GM19240 (cell line): ENCODE results near the gene BCO2.
"Not testable (repeated sequence)": the region's sequence is repeated elsewhere in the genome, so short reads cannot be mapped to it uniquely, and the experiment has no call there.

Source experiments
- DNase-seq: peaks from one replicate; pipeline ENCODE4 v3.0.0; 2011; ENCODE audit warnings: low spot score; ENCODE audit not compliant: insufficient read length

Gene BCO2

DNA sequence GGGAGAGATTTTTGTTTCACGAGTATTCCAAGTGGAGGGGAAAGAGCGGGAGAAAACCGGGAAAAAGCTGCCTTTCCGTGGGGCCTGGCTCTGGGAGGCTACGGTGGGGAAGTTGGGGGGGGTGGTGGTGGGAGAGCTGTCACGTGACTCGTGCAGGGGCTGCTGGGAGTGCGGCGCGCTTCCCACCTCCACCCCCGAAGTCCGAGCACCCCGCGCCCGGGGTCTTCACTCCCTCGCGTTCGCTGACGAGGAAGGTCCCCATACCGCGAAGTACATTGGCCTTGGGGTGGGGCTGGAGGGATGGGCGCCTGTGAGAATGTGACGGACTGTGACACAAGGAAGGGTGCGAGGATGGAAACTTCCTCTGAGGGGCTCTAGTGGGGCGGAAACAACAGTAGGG, 8.2 kb upstream of the BCO2 start, which contains the start of gene TEX12:
Gene TEX12 (plus strand): TSS at position 228 of the 400 bp plus-strand sequence. CDS start 1,897 bp downstream, outside the sequence.
- DNase-seq: no peak

DNA sequence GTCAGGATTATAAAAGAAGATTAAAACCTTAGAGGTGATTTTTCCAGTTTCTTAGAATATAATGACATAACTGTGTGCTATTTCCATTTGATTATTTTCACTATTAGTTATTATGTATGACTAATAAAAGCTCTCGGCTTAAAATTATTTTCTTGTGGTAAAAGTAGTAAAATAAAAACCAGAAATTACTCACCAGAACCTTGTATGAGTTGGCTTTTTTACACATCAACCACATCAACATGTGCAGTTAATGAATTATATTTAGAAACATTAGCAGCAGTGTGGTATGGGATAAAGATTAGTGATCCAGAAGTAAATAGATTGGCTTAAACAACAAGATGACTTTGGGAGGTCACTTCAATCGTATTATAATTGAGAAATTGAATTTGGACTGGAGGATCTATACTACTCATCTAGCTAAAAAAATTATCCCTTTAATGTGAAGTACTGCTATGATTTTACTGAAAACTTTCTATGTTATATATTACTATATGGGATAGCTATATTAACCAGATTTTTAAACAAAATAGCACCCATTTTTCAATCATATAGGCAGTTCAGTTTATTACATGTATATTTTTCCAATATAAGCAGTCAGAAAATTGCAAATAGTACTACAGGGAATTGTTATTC, 2.8 kb upstream of the BCO2 start:
- no peak for DNase-seq

DNA sequence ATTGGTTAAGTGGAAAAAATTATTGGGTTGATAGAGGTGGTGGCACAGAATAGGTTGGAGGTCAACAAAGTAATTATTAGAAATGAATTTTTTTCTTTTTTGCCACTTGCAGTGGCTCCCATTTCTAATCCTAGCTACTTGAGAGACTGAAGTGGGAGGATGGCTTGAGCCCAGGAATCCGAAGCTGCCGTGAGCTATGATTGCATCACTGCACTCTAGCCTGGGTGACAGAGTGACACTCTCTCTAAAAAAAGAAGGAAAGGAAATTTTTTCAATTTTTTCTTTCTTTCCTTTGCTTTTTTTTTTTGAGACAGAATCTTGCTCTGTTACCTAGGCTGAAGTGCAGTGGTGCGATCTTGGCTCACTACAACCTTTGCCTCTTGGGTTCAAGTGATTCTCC, 2.2 kb upstream of the BCO2 start:
- DNase-seq: no peak

DNA sequence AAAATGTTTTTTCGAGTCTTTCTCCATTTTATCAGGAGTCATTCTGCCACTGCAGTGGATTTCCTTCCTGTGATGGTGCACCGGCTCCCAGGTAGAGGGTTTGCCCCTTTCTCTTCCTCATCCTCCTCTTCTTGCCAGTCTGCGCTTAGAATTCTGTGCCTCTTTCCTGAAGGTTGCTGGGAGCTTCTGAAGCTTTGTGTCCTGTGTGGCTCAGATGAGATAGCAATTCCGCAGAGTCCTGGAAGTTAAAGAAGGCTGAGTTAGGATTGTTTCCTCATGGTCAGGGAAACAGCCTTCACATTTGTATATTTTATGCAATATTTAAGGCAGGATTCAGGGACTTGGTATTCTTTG, 264 bp downstream of the BCO2 start:
- no peak for DNase-seq

DNA sequence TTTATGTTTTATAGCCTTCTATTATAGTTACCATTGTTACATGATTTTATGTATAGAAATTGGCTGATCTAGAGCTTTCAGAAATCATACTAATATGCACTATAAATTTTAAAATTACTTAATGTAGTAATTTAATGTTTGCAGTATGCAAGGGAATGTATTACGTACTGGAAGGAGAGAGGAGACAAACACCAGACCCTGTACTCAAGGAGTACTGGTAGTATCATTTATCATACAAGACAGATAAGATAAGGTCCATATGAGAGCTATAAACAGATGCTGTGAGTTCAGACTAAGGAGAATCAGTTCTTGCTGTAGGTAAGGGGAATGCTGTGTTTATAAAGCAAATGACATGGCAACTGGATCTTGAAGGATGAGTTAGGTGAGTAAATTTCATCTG, 765 bp downstream of the BCO2 start:
- DNase-seq: no peak

DNA sequence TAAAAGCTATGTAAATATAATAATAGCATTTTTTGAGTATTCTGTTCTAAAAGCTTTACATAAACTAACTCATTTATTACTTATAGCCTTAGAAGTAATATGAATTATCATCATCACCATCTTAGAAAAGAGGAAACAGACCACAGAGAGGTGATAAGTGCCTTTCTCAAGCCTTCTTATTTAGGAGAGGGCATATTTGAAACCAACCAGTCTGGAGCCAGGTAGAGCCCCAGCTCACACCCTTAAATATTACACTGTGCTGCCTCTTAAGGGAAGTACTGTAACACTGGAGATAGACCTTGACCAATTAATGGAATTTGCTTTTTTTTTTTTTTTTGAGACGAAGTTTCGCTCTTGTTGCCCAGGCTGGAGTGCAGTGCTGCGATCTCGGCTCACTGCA, 2.3 kb downstream of the BCO2 start:
- no peak for DNase-seq

DNA sequence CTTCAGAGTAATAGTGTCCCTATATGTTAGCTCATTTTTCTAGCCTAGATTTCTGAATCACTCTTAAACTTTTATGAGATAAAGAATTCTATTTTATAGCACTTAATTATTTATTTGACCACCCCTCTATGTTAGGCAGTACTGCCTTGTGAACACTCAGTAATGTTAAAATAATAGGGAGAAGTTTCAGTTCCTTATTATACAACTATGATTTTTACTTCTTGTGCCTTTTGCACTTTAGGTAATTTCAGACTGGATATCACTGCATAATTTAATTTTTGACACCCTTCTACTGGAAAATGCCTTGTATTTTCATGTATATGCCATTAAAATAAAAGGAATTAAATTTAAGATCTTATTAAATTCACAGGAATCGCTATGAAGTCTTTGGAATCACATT, 3.1 kb downstream of the BCO2 start:
- DNase-seq: no peak

DNA sequence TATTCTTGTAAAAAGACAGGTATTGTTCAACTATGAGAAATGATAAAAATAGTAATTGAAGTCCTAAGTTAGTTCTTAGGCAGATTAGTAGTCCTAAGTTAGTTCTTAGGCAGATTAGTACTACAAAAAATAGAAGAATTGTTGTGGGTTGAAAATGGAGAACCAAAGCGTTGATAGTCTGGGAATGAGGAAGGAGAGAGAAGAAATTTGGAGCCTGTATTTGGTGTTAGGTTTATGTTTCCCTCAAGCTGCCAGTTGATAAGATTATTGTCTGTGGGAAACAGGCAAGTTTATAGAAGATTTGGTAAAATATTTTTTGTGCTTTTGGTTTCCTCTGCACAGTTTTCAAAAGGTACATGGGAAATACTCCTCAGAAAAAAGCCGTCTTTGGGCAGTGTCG, 3.6 kb downstream of the BCO2 start:
- DNase-seq: no peak

DNA sequence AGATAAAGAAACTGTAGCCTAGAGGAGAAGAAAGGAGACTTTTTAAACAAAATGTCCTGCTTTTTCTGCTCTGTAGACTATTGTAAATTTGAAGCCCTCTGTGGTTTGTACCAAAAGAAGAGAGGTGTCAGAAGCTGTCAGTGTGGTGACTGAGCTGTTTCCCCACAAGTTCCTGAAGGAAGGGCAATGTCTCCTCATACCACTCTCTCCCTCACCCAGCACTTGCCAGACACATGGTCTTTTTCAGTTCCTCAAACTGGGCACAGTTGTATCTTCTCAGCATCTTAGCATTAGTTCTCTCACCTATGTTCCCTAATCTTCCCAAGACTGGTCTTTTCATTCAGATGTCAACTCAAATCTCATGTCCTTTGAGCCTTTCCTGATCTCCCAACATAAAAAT, 4.3 kb downstream of the BCO2 start:
- no peak for DNase-seq

DNA sequence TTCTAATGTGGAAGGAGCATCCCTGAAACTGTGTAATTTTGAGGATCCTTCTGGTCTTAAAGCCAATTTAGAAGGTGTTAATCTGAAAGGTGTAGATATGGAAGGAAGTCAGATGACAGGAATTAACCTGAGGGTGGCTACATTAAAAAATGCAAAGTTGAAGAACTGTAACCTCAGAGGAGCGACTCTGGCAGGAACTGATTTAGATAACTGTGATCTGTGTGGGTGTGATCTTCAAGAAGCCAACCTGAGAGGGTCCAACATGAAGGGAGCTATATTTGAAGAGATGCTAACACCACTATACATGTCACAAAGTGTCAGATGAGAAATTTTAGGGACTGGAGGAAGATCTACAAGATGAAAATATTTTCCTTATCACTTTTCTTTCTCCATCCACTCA, 7.6 kb downstream of the BCO2 start:
- DNase-seq: no peak

DNA sequence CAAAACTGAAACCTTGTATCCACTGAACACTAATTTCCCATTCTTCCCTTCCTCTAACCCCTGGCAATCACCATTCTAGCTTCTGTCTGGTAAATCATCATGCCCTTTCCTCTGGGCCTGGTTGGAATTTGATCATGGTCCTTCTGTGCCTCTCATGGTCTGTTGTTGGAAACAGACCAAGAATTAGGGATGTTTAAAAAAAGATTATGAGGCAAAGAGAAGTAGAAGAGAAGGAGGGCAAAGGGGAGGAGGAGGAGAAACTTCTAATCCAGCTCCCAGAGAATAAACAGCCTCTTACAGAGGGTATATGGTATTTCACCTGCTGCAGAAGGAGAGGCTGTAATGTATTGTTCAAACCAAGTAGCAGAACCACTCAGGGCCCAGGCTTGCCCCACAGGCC, 10.6 kb downstream of the BCO2 start:
- no peak for DNase-seq

DNA sequence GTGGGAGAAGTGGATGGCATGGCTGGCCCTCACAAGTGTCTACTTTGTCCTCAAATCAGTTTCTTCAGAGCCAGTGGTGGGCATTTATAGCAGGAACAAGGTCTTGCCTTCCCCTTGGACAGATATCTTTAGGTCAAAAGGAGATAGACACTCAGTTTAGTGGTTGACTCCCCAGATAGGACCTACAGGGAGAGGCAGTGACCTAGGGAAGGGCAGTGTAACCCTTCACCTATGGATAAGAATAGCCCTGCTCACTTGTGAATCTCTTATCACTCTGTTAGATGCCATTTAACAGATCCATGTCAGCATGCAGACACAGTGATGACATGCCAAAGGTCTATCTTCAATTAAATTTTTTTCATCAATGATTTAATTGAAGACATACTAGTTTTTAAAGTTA, 11.0 kb downstream of the BCO2 start:
- no peak for DNase-seq

DNA sequence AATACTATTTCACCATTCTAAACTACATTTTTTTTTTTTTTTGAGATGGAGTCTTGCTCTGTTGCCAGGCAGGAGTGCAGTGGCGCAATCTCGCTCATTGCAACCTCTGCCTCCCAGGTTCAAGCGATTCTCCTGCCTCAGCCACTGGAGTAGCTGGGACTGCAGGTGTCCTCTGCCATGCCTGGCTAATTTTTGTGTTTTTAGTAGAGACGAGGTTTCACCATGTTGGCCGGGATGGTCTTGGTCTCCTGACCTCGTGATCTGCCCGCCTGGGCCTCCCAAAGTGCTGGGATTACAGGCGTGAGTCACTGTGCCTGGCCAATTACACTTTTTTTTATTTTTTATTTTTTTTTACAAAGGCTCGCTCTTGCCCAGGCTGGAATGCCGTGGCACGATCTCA, 19.8 kb downstream of the BCO2 start:
- not testable (repeated sequence) for DNase-seq

DNA sequence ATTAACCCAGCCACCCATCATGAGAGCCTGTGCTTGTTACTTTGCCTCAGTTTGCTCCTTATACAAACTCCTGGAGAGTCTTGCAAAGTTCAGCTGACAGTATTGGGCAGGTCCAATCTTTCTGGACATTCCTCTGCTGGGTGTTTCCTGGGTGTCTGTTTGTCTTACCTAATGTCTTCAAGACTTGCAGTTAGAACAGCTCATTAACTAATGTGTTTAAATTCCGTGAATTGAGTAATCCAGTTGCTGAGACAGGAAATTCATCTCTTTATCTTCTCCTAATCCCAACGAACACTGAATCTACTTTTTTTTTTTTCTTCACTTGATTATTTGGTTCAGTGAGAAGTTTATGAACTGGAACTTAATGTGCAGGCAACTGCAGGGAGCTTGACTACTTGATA, 20.6 kb downstream of the BCO2 start:
- no peak for DNase-seq

DNA sequence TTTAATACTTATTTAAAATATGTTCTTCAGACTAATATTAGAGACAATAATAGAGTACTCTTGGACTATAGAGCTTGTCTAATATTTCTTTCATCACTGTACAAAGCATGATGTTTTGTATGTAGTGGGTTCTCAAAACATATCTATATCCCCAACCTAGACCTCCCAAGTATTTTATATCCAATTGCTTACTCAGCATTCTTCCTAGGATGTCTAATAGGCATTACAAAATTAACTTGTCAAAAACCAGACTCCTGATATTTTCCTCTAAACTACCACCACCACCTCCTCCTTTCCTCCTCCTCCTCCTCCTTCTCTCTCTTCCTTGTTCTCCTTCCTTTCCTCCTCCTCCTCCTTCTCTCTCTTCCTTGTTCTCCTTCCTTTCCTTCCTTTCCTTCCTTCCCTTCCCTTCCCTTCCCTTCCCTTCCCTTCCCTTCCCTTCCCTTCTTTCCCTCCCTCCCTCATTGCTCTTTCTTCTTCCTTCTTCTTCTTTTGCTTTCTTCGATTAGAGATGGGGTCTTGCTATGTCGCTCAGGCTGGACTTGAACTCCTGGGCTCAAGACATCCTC, 21.3 kb downstream of the BCO2 start:
- no peak for DNase-seq

DNA sequence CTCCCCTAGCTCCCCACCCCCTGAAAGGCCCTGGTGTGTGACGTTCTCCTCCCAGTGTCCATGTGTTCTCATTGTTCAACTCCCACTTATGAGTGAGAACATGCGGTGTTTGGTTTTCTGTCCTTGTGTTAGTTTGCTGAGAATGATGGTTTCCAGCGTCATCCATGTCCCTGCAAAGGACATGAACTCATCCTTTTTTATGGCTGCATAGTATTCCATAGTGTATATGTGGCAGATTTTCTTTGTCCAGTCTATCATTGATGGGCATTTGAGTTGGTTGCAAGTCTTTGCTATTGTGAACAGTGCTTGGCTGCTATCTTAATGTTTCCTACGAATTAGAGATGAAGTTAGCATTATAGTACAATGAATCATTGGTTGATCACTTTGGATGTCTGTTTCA, 23.8 kb downstream of the BCO2 start:
- not testable (repeated sequence) for DNase-seq

DNA sequence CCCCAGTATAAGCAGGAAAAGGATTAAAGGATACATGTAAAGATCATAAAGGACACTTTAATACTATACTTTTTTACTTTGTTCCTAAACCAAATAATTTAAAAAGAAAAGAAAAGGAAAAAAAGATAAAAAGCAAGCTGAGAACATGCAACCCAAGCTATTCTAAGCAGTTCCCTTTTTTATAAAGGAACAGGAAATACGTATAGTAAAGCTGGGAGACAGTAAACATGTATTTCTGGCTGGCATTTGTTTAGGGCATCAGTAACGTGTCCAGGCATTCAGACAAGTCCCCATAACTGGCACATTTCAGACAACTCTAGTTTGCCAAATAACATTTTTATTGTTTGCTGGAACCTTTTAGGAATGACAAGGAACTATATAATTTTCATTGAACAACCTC, 24.9 kb downstream of the BCO2 start:
- no peak for DNase-seq

DNA sequence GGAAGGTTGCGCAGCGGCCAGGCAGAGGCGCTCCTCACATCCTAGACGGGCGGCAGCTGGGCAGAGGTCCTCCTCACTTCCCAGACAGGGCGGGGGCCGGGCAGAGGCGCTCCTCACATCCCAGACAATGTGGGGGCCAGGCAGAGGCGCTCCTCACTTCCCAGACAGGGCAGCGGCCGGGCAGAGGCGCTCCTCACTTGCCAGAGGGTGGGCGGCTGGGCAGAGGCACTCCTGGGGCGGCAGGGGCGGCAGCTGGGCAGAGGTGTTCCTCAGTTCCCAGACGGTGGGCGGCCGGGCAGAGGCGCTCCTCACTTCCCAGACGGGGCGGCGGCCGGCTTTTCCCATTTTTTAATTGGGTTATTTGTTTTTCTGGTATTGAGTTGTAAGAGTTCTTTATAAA, 30.8 kb downstream of the BCO2 start:
- DNase-seq: no peak

DNA sequence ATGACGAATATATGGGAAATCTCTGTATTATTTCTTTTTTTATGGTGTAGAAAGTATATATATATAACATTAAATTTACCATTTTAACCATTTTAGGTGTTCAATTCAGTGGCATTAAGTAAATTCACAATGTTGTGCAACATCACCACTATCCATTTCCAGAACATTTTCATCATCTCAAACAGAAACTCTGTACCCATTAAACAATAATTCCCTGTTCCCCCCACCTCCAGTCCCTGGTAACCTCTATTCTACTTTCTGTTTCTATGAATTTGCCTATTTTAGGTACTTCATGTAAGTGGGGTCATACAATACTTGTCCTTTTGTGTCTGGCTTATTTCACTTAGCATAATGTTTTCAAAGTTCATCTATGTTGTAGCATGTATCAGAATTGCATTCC, 35.6 kb downstream of the BCO2 start:
- DNase-seq: no peak

DNA sequence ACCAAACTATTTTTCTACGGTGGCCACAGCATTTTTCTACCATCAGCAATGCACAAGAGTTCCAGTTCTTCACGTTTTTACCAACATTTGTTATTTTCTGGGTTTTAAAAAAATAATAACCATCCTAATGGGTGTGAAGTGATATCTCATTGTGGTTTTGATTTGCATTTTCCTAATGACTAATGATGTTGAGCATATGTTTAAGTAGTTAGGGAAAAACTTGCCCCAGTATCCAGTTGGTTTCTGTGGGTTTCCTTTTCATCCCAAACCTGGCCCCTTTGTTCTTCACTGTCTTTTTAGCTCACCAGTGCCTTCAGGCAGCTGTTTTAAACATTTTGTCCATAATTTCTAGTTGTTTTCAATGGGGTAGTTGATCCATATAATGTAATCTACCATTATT, 36.2 kb downstream of the BCO2 start:
- no peak for DNase-seq

DNA sequence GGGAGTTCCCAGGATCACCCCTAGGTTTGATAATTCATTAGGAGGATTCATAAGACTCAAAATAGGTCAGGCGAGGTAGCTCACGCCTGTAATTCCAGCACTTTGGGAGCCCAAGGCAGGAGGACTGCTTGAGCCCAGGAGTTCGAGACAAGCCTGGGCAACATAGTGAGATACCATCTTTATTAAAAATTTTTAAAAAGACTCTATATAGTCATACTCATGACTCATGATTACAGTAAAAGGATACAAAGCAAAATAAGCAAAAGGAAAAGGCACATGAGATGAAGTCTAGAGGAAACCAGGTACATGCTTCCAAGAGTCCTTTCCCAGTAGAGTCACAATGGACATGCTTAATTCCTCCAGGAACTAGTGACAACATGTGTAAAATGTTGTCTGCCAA, 37.0 kb downstream of the BCO2 start:
- no peak for DNase-seq

DNA sequence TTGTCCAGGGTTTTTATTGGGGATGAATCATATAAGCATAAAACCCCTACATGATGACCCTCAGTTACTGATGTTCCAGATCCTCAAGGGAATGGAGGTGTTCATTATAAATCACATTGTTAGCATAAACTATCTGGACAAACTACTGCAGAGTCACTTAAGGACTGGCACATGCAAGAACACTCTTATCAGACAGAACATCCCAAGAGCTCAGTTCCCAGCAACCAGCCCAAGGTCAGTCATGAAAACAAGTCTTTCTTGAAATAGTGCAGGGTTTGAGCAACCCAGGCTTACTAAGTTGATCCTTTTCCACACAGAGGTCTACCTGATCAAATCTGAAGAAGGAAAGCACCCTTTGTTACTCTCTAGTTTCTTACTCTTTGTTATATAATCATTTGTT, 37.4 kb downstream of the BCO2 start:
- DNase-seq: no peak

DNA sequence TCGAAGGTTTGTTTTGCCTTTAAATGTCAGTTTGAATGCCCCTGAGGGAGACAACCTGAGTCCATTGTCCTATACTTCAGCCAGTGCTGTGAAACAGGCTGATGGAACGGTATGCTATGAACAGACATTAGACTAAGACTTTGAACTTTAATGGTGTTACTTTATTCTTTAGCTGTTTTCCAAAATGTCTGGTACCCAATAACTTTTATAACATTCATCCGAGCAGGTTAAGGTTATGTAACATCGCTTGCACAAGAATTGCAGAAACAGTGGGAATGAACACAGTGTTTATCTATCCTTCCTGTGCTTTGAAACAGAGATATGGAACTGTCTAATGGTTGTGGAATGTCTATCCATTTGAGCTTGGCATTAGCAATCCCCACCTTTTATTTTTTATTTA, 38.4 kb downstream of the BCO2 start:
- DNase-seq: no peak

DNA sequence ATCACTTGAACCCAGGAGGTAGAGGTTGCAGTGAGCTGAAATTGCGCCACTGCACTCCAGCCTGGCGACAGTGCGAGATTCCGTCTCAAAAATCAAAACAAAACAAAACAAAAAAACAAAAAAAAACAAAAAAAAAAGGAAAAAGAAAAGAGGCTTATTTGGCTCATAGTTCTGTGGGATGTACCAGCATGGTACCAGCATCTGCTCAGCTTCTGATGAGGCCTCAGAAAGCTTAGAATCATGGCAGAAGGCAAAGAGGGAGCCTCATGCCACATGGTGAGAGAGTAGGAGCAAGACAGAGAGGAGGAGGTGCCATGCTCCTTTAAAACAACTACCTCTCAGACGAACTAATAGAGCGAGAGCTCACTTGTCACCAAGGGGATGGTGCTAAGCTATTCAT, 40.3 kb downstream of the BCO2 start:
- DNase-seq: no peak
